GM21526 (cell line): ENCODE measurements around the gene EGFL6.

ENCODE experiments used
- ATAC-seq: cut with Tn5 transposase; IDR thresholded peaks from one replicate; pipeline ENCODE4 v1.9.1; 2021; ENCODE audit warnings: moderate library complexity; ENCODE audit not compliant: unreplicated experiment, low FRiP score

The EGFL6 gene, protein sequence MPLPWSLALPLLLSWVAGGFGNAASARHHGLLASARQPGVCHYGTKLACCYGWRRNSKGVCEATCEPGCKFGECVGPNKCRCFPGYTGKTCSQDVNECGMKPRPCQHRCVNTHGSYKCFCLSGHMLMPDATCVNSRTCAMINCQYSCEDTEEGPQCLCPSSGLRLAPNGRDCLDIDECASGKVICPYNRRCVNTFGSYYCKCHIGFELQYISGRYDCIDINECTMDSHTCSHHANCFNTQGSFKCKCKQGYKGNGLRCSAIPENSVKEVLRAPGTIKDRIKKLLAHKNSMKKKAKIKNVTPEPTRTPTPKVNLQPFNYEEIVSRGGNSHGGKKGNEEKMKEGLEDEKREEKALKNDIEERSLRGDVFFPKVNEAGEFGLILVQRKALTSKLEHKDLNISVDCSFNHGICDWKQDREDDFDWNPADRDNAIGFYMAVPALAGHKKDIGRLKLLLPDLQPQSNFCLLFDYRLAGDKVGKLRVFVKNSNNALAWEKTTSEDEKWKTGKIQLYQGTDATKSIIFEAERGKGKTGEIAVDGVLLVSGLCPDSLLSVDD

DNA sequence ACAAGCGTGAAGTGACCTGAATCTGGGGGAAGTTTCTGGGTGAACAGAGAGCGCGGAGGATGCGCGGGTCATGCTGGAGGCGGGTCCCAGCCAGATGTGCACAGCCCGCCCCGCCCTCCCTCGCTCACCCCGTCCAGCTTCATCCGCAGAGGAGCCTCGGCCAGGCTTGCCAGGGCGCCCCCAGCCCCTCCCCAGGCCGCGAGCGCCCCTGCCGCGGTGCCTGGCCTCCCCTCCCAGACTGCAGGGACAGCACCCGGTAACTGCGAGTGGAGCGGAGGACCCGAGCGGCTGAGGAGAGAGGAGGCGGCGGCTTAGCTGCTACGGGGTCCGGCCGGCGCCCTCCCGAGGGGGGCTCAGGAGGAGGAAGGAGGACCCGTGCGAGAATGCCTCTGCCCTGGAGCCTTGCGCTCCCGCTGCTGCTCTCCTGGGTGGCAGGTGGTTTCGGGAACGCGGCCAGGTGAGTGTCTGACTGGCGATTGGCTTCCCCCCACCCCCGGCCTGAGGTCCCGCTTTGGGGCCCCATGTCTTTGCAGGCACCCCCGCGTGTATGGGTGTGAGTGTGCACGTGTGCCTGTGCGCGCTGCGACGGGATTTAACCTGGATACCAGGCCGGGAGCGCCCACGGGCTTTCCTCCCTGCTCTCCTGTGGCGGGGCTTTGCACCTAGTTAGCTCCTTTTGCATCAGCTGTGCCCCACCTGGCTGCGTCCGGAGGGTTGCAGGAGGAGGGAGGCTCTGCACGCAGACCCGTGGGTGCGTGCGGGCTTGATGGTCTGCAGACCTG lies at the start of gene EGFL6:
Gene EGFL6 (plus strand): TSS at position 123 of the 782 bp plus-strand sequence. CDS start 261 bp downstream, at position 384.
- ATAC-seq = no peak

DNA sequence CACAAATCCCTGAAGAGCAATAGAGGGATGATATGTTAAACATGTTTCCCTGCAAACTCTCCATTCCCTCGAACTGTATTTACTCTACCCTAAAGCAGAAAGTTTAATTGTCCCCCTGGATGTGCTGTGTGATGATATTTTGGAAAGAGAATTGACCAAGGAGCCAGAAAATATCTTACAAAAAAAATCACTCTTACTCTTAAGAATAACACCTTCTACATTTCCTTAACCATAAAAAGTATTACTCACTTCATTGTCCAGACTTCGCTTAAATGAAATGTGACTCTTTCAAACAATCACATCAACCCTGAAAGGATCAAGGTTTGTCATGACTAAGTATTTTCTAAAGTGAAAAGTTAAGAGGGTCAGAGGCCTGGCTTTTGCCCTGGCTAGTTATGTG lies 49.0 kb upstream of the EGFL6 start:
- no peak for ATAC-seq

DNA sequence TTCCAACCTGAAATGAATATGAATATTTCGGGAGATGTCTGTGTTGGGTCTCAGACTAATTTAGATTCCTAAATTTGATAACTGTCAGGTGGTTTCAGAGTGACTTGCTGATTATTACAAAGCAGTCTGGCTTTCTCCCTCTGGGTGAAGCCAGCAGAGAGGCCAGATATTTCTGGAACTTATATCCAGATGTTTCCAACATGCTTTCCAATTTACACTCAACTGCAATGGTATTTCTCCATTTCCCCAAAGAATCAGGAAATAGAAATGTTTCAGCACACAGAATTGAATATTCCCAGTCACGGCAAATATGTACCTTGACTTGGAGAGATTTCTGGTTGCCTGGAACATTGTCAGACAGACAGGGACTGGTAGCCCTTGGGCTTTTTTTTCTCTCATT lies 48.5 kb upstream of the EGFL6 start:
- ATAC-seq = no peak

DNA sequence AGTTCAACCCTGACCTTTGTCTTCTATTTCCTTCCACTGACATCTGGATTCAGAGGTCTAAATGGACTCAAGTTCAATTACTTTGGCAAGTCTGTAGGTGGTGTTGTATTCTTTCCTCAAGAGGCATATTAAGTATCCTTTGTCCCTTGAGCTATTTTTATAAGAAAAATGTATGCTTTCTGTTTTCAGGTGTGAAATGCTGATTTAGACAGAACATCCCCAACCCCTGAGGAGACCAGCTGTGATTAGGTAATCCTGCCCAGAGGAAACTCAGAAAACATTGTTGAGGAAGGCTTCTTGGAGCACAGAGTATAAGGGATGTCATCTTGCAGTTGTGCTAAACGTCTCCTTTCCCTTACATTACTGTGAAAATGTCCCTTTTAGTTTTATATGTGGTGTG lies 46.6 kb upstream of the EGFL6 start:
- no peak for ATAC-seq

DNA sequence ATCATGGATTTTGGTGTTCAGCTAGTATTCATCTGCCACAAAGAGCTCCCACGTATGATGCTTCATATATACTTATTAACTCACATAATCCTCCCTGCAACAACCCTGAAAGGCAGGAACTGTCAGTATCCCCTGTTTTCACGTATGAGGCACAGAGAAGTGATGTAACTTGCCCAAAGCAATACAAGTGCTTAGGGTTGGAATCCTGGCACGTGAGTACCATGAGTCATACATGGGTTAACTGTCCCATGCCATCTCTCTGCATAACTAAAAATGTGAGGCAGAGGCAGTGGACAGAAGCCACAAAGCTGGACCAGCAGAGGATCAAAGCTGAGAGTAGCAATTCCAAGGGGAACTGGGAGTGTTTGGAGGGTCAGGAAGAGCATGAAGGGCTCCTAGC lies 35.7 kb upstream of the EGFL6 start:
- no peak for ATAC-seq

DNA sequence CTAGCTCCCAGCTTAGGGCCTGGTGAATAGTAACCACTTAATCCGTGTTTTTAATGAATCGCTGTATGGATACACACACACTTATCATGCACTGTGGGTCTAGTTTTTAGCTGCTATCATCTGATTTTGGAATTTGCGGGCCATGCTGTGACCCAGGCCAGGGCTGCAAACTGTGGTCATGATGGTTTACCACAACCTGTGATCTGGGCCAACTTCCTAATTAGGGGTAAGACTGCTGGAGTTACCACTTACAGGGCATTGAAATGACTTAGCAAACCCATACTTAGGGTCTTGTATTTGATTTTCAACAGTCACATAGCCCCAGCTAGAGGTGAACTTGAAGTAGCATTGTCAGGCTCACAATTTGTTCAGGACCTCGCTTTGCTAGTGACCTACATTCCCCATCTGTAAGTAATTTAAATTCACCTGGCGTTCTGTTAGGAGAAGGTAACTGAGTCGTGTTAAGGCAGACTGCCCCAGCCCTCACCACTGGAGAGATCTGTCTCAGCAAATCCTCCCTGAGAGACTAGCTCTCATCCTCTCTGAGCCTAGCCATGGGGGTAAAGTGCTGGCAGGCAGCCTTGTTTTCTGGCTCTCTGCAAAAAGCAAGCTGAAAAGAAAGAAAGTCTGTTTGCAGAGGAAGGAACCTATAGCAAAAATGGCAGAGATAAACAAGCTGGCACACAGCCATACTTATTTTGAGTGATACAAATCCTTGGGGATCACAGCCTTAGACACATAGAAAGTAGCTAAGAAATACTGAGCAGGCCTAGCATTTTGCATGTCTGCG lies 33.8 kb upstream of the EGFL6 start:
- ATAC-seq = no peak

DNA sequence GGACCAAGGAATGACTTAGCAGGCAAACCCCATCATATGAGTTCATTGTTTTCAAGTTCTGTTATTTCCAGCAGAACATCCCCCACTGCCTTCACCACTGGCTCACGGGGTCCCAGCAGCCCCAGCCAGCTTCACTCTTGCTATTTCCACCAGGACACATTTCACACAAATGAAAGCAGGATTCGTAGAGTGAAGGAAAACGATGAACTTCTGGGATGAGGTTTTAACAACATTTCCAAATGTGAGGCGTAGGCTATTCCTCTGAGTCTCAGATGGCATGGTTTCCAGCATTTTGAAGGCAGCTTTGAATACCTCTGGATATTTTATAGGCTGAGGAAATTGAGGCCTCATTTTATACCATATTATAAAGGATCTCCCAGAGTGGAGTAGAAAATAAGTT lies 32.9 kb upstream of the EGFL6 start:
- no peak for ATAC-seq

DNA sequence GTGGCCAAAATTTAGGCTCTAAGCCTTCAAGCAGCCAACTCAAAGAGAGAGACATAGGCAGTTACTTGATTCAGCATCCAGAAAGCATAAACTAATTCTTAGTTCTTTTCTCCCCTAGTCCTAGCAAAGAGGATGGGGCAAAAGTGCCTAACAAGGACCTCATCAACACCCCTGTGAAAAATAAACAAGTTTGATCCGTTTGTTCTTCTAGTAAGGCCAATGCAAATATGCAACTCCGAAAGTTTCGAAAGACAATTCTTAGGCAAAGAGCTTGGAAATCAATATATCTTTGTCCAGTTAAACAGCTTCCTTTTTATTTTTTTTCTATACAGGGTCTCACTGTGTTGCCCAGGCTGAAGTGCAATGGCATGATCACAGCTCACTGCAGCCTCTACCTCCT lies 31.0 kb upstream of the EGFL6 start:
- ATAC-seq = no peak

DNA sequence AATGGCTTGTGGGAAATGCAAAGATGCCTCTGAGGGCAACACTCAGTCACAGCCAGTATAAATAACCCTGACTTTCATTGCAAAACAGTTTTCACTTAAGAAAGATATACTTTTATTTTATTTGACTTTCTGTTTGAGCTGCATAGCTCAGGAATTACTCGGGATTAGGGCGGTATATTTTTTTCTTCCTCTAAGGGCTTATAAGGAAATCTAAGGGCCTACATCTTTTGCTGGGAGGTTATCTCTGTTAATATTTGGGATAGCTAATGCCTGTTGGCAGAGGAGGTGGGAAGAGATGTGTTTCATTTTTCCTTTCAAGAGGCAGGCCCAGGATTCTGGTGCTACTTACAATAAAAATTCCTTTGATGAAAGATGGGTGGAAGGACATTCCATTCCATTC lies 28.8 kb upstream of the EGFL6 start:
- ATAC-seq = no peak

DNA sequence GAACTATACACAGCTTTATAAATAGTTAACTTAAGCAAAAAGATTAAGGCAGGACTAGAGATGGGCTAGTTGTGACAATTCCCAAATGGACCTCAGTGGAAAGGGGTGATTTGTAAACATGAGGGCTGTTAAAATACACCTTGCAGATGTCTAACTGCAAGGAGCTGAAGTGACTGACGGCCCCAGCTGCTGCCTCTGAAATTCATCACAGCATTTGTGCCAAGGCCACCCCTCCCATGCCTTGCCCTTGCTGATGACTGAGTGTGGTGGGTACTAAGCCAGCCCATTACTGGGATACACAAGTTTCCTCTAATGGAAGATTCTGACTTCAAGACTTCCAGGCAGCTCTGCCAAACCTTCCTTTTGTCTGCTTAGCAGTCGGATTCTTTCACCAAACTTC lies 23.7 kb upstream of the EGFL6 start:
- no peak for ATAC-seq

DNA sequence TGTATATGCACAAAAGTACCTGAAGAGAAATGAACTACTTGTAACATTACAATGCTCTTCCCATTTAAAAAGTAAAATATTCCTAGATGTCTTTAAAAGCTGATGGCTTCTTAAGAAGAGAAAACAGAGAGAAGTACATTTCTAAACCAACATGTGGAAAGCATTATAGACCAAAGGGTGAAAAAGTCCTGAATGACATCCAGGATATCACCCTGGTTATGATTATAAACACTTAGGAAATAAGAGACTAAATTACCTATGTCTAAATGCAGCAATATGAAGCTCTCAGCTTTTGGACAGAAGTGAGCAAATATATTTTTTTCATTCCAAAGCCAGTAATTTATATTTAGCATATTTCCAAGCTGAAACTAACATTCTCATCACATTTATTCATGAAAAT lies 21.7 kb upstream of the EGFL6 start:
- ATAC-seq = no peak

DNA sequence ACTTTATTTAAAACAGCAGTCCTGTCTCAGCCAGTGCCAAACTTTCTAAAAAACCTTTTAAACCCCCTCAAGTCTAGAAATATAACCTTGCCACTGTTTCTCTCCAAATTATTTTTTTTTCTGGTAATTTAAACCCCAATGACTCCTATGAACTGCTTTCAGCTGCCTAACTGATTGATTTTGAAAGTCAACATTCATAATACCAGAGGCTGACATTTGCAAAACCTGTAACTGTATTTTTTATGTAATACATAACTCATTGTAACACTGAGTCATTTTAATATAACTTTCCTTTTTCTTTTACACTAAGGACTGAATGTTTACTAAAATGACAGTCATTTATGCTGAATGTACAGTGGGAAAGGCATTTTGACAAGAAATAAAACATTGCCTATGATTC lies 19.1 kb upstream of the EGFL6 start:
- ATAC-seq = no peak

DNA sequence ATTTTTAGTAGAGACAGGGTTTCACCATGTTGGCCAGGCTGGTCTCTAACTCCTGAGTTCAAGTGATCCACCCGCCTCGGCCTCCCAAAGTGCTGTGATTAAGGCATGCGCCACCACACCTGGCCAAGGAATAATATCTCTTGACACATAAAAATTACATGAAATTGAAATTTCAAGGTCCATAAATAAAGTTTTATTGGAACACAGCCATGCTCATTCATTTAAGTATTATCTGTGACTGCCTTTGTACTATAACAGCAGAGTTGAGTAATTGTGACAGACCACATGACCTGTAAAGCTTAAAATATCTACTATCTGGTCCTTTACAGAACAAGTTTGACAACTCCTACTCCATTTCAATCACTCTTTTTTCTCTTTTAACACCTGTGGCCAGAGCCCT lies 17.8 kb upstream of the EGFL6 start:
- ATAC-seq = no peak

DNA sequence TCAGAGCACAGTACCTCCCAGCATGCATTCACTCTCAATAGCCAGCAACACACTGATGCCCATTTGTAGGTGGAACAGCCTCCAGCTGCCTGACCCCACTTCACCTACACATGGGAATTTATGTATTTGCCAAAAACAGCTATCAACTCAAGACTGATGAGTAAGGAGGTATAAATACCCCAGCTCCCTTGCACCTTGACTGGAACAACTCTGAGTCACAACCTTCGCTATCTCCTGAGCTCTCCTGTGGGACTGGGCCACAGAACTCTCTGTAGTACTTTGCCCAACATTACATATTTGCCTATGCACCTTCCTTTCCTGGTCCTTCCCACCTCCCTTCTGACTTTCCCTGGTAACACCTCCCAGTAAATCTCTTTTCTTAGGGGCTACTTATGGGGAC lies 16.5 kb upstream of the EGFL6 start:
- no peak for ATAC-seq

DNA sequence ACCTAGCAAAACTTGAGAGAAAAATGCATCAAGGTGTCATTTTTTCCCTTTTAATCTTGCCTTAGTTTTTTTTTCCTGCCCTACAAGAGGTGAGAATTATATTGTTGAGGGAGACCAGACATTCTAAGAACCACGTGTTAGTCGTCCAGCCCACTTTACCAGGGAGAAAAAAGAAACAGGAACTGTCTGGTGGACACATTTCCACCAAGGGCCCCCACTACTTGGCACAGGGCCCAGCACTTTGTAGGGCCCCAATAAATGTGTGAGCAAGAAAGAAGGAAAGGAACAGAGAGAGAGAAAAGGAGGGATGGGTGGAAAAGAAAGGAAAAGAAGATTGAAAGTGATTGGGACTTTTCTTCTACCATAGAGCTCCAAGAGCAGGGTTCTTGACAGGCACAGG lies 3.9 kb upstream of the EGFL6 start:
- no peak for ATAC-seq

DNA sequence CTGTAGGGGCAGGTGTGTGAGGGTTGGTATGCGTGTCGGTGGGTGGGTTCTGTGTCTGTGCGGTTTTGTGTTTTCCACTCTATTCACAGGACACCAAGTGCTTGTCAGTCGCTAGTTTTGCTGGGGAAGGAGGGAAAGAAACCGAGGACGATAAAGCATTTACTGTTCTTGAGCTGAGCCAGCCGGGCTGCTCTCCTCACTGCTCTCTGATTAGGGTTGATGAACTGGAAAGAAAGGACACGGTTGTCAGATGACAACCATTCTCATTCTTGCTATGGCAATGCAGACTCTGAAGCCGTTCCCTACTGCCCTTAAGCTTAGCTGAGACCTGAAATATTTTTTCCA lies 832 bp downstream of the EGFL6 start:
- ATAC-seq = no peak

DNA sequence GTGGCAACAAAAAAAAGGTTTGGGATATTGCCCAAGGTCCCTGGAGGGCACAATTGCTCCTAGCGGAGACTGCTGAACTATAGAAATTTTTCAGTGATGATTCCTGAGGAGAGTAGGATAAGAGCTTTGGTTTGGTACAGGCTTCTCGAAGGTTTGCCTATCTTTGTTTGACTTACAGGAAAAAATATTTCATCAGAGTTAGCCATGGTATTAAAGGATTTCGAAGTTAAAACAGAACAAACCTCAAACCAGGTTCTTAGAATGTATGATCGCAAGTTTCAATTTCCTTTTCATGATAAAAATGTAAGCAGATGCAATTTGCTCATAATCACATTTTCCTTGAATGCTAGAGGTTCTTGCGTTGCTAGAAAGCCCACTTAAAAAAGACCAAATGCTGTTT lies 1.7 kb downstream of the EGFL6 start:
- ATAC-seq = no peak

DNA sequence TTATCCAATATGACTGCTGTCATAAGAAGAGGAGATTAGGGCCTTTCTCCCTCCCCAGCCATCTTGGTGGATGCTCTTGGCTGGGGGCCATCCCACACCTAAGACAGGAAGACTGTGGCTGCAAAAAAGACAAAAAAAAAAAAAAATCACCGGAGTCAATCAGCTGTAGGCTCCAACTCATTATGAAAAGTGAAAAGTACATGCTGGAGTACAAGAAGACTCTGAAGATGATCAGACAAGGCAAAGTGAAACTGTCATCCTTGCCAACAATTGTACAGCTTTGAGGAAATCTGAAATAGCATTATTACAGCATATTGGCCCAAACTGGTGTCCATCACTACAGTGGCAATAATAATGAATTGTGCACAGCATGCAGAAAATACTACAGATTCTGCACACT lies 5.2 kb downstream of the EGFL6 start:
- no peak for ATAC-seq

DNA sequence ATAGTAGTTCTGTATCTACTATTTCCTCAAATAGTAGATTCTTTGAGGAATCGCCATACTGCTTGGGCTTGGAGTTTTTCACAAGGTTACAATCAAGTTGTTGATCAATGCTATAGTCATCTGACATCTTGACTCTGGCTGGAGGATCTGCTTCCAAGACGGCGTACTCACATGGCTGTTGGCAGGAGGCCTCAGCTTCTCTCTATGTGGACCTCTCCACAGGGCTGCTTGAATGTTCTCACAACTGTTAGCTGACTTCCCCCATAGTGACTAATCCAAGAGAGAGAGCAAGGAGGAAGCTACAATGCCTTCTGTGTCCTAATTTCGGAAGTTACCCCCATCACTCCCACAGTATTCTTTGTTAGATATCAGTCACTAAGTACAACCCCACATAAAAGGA lies 10.3 kb downstream of the EGFL6 start:
- no peak for ATAC-seq

DNA sequence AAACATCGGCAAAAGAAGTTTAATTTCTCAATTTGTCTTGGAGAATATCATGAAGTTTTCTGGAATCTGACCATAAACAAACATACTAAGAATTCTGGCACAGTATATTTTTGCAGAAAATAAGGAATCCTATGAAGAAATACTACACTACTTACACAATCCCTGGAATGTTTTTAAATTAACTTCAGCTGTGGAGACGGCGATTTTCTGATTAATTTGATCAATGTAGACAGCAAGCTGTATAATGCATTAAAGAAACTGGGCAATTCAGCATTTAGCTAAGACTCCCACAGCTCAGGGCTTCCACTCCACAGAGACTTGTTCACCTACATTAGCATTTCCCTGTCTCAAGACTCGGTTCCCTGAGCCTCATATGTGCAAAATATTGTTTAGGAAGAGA lies 12.2 kb downstream of the EGFL6 start:
- no peak for ATAC-seq
